Activated T-helper 1 cell treated with Interleukin-2 at 50 U/mL for 16 hours (primary cell): ENCODE measurements around the gene ZNRF2.

Experiments
- DNase-seq: peaks from one replicate; pipeline ENCODE4 v3.0.0-alpha.2; 2020; ENCODE audit warnings: low read depth

ZNRF2 gene

DNA sequence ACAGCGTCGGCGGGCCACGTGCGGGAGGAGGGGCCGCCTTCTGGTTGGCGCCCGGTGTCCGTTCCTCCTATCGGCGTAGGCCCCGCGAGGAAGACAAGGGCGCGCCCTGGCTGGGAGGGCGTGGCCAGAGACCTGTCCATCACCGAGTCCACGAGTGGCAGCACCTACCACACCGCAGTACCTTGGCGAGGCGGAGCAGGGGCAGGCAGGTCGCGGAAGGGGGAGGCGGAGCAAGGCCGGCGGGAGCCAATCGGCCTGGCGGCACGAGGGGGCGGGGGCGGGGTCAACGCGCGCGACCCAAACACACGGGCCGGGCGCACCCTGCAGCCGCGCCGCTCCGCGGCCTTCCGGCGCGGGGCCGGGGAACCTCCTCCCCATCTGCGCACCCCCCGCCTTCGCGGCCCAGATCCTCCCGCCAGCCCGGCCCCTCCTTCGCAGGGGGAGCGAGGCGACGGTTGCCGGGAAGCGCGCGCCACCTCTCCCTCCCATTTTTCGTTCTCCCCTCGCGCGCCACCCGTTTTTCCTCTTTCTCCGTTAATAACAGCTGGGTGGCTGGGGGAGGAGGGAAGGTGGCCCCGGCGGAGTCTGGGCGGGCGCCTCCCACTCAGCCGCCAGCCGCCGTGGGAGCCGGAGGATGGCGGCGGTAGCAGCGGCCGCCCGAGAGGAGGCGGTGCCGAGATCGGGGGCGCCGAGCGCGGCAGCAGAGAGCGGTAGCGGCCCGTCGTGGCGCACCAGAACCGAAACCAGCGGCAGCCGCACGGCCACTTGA lies at the start of gene ZNRF2:
ZNRF2 (plus strand) TSS at position 300 of the 769 bp plus-strand sequence. CDS start 761 bp downstream, outside the sequence.
- DNase-seq: peak; percentile 99

DNA sequence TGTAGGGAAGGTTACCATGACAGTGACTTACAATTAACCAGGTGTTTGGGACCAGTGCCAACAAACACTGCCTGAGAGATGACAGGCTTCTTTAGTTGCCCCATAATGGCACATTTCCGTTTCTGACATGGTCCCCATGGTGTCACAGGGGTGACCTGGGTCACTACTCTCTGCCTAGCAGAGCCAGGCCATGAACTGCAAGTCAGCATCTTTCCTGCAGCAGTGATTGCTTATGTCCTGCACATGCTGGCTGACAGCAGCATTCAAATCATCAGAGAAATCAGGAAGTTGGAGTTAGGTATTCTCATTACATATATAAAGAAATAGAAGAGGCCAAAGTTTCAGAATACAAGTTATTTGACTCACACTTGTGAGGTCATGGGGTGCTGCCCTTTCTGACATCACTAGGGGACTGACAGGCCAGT lies 47.1 kb upstream of the ZNRF2 start:
- no peak for DNase-seq

- no peak for DNase-seq
Measured at GRCh38 chr7:30238721-30239441, 45.5 kb upstream of the ZNRF2 start.

DNA sequence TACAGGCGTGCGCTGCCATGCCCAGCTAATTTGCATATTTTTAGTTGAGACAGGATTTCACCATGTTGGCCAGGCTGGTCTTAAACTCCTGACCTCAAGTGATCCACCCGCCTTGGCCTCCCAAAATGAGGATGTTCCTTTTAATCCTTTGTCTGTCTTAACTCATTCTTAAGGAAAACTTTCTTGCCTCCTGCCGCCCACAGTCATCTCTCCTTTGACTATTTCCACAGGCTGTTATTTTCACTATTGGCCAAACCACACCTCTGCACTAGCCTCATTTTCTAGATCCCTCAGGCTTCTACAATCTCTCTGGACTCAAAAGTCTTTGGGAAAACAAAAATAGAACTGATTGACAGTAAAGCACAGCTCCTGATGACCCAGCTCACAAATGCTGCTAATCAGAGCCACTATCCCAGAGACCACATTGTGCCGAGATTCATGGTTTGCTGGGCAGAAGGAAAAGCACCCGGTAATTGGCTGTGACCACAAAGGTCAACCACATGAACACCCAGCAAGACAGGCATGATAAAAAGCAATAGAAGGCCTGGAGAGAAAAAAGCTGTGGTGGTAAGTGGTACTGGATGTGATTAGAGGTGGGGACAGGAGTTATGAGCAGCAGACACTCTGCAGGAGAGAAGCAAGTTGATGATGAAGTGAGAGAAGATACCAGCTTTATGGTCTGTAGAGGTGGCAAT lies 44.1 kb upstream of the ZNRF2 start:
- no peak for DNase-seq

- DNase-seq: no peak
Measured at GRCh38 chr7:30241767-30242166, 42.6 kb upstream of the ZNRF2 start.

- no peak for DNase-seq
Measured at GRCh38 chr7:30244340-30244739, 40.1 kb upstream of the ZNRF2 start.

GRCh38 chr7:30245913-30246312 lies 38.5 kb upstream of the ZNRF2 start:
- DNase-seq: no peak

- no peak for DNase-seq
Measured at GRCh38 chr7:30246392-30246791, 38.0 kb upstream of the ZNRF2 start.

GRCh38 chr7:30247541-30248401 lies 36.6 kb upstream of the ZNRF2 start:
- DNase-seq: no peak

DNA sequence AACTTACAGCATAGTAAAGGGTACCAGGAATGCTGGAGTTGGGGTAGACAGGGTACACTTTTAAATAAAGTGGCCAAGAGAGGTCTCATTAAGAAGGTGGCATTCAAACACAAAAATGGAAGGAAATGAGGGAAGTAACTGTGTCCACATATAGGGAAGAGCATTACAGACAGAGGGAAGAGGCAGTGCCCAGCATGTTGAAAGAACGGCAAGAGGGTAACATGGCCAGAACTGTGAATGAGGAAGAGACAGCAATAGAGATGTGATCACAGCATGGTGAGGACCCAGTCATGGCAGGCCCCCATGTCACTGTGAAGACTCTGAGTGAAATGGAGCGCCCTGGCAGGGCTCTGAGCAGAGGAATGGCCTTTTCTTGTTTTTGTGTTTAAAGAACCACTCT lies 35.1 kb upstream of the ZNRF2 start:
- no peak for DNase-seq

DNA sequence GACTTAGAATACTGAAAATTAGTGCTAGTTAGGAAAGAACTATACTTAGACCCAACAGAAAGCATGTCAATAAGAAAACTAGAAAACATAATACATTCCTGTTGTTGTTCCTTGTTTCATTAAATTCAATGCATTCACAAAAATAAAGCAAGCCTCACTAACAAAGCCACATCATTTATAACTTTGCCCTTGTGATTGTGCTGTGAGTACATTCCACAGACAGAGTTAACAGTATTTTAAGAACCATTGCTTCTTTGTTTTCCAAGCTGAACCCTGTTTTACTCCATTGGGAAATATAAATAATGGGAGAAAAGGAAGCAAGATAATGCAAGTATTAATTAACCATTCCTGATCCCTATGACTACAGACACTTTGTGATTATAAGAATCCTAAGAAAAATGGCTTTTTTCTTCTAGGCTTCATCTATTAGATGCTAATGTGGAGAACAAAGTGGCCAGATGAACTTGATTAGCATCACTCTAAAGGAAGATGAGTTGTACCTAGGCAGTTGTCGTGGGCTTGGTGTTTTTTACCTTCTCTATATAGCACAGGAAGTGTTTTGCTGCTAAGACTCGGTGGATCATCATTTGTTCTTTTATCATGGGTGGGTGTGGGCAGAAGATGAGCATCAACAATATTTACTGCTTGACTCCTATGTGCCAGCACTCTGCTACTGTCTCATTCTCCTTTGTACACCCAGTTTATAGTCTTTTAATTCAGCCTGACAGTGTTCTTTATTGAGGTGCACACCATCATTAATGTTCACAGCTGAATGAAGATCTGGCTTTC lies 34.2 kb upstream of the ZNRF2 start:
- no peak for DNase-seq

DNA sequence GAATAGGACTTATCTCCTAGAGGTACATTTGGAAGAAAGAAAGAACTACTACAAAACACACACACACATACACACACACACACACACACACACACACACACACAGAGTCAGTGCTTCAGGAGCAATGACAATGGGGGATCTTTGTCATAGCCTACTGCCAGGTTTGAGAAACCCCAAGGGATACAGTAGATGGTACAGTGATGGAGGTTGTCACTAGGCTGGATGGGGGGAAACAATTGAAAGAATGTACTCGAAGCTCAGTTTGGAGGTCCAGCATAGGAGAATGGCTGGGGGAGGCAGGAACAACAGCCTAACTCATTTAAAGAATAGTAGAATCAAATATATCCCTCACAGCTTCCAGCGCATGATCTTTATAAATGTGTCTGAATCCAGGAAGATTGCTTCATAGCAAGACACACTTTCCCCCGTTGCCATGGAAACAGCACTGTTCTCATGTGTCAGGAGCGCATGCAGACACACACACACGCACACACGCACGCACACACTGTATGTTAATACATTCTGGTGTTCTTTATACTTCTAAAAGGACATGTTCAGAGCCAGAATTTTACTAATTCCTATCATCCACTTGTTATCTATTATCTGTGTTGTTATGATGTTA lies 32.6 kb upstream of the ZNRF2 start:
- DNase-seq: no peak

GRCh38 chr7:30252885-30253795 lies 31.3 kb upstream of the ZNRF2 start:
- DNase-seq: no peak

- DNase-seq: no peak
Measured at GRCh38 chr7:30253796-30254165, 30.6 kb upstream of the ZNRF2 start.

- DNase-seq: no peak
Measured at GRCh38 chr7:30254248-30254647, 30.1 kb upstream of the ZNRF2 start.

GRCh38 chr7:30254717-30255063 lies 29.7 kb upstream of the ZNRF2 start:
- no peak for DNase-seq

DNA sequence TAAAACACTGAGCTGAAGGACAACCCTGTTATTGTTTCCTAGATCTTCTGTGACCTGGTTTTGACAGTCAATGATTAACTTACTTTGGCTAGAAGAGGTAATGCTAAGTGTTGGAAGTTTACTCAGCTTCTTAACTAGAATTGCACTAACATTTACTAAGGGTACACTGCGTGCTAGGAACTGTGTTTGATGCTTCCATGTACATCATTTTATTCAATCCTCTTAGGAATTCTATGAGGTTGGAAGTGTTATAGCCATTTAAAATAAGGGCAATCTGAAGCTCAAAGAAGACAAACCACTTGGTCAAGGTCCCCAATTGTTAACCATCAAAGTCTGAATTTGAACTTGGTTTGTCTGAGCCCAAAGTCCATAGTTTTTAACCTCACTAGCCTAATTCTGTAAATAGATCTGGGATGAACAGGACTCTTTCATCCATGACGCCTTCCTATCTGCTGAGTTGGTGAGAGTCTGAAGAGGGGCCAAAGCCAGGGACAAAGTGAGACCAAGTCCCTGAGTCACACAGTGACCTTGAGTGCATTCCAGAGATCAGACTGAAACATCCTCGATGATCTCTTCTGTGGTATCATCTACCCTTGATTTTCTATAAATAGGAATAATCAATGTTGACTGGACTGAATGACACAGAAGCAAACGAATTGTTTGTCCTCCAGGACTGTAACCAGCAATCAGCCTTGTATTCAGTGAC lies 29.2 kb upstream of the ZNRF2 start:
- DNase-seq: no peak

DNA sequence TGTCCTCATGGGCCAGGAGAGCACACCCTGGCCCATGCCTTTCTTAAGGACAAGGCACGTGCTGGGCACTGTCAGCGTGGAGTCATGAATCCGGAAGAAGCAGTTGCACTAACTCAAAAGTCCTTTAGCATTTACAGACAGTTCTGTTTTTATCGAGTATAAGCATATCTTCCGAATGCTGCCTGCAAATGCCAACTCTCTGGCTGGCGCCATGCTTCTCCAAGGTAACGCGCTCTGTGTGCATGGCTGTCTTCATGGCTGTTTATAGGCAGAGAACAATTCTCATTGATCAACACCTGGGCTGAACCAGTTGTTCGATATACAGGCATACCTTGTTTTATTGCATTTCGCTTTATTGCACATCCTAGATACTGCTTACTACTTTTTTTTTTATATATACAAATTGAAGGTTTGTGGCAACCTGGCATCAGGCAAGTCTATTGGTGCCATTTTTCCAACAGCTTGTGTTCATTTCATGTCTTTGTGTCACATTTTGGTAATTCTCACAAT lies 28.0 kb upstream of the ZNRF2 start:
- no peak for DNase-seq

DNA sequence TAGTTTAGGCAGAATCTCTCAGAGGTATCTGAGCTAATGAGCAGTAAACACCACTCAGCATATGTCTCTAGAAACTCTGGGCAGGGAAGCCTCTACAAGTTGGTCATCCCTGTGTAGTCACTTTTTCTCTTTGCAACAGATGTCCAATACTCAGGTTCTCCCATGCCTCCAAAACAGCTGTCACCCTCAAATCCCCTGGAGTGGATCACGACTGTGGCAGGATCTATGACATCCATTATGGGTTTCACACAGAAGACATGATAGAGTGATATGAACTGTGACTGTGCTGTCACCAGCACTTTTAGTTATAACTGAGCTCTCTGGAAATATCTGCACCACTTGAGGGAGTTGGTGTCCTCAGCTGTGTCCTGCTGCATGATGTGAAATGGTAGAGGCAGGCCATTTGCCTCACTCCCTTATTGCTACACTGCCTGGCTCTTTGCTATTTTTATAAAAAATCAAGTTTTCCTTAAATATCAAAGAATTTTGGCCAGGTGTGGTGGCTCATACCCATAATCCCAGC lies 24.1 kb upstream of the ZNRF2 start:
- no peak for DNase-seq
